Keratinocyte (primary cell): ENCODE results near the gene SDF2L1. TPM values are rescaled to one million over a fixed set of nuclear protein-coding genes. Genes with fewer than 3 reads are reported as not detected.

Experiments
- DNase-seq: peaks from one replicate; pipeline ENCODE4 v3.0.0-alpha.2; 2011; ENCODE audit warnings: low read depth, missing footprints, low spot score
- FAIRE-seq: peaks from 2 replicates; lab custom pipeline; 2011; peaks lifted over from hg19 to GRCh38; lab: Jason Lieb, UNC
- H2AFZ ChIP-seq: 2 replicates; pipeline ENCODE4 v1.6.0; 2012; ENCODE audit warnings: low read length, control low read depth, inconsistent platforms; ENCODE audit not compliant: control insufficient read depth
- H3K27ac ChIP-seq: 2 replicates; pipeline ENCODE4 v1.5.1; 2011; ENCODE audit warnings: low read length; ENCODE audit not compliant: control insufficient read depth, insufficient read depth
- H3K27me3 ChIP-seq: 3 replicates; pipeline ENCODE4 v1.6.0; 2011; ENCODE audit warnings: low read length; ENCODE audit not compliant: control insufficient read depth, insufficient read depth; ENCODE audit errors: extremely low read depth
- H3K36me3 ChIP-seq, 2 experiments: 2 replicates in 1 of 2; 3 replicates in 1 of 2; pipeline ENCODE4 v1.5.1; 2011; ENCODE audit warnings: low read length in 2 of 2, mild to moderate bottlenecking in 1 of 2; ENCODE audit not compliant: control insufficient read depth in 2 of 2, insufficient read depth in 2 of 2; ENCODE audit errors: extremely low read depth in 1 of 2
- H3K4me1 ChIP-seq: 3 replicates; pipeline ENCODE4 v1.5.1; 2011; ENCODE audit warnings: low read length; ENCODE audit not compliant: control insufficient read depth, insufficient read depth; ENCODE audit errors: extremely low read depth
- H3K4me2 ChIP-seq: 3 replicates; pipeline ENCODE4 v1.6.0; 2011; ENCODE audit warnings: low read depth, low read length; ENCODE audit not compliant: control insufficient read depth, insufficient read depth; ENCODE audit errors: extremely low read depth
- H3K4me3 ChIP-seq, 3 experiments: fragments of 200-600 bp in 1 of 3; sonication (generic) in 1 of 3; 2 replicates in 2 of 3; 3 replicates in 1 of 3; pipeline ENCODE4 v1.5.1; 2011 to 2016; ENCODE audit warnings: low read length in 3 of 3, mild to moderate bottlenecking in 3 of 3, control low read depth in 2 of 3, inconsistent platforms in 1 of 3, low read depth in 1 of 3, mixed read lengths in 1 of 3, mixed run types in 1 of 3, moderate library complexity in 1 of 3; ENCODE audit not compliant: control insufficient read depth in 2 of 3, insufficient read depth in 2 of 3; ENCODE audit errors: extremely low read depth in 1 of 3
- H3K79me2 ChIP-seq: 2 replicates; pipeline ENCODE4 v1.6.0; 2012; ENCODE audit warnings: low read length; ENCODE audit not compliant: control insufficient read depth, insufficient read depth
- H3K9ac ChIP-seq: 3 replicates; pipeline ENCODE4 v1.6.0; 2011; ENCODE audit warnings: low read length; ENCODE audit not compliant: control insufficient read depth, insufficient read depth; ENCODE audit errors: extremely low read depth
- H3K9me1 ChIP-seq: 3 replicates; pipeline ENCODE4 v1.6.0; 2011; ENCODE audit warnings: low read length; ENCODE audit not compliant: control insufficient read depth, insufficient read depth; ENCODE audit errors: extremely low read depth
- H3K9me3 ChIP-seq: 2 replicates; pipeline ENCODE4 v1.5.1; 2012; ENCODE audit warnings: low read depth, low read length; ENCODE audit not compliant: control insufficient read depth
- H4K20me1 ChIP-seq: 3 replicates; pipeline ENCODE4 v1.6.0; 2011; ENCODE audit warnings: low read length; ENCODE audit not compliant: control insufficient read depth, insufficient read depth; ENCODE audit errors: extremely low read depth
- CTCF ChIP-seq, 3 experiments: IDR thresholded peaks in 1 of 3; conservative IDR thresholded peaks in 1 of 3; optimal IDR thresholded peaks in 1 of 3; 2 replicates in 2 of 3; 3 replicates in 1 of 3; pipeline versions ENCODE3 to v1.5.1; 2011; ENCODE audit warnings: low read length in 3 of 3, mild to moderate bottlenecking in 3 of 3, moderate library complexity in 2 of 3, control low read depth in 1 of 3, inconsistent platforms in 1 of 3; ENCODE audit not compliant: insufficient read depth in 2 of 3; ENCODE audit errors: extremely low read depth in 1 of 3
- EZH2 ChIP-seq: IDR thresholded peaks from one replicate; pipeline ENCODE4 v1.6.1; 2012; ENCODE audit warnings: inconsistent platforms, mild to moderate bottlenecking, low read length, moderate library complexity
- dilution Hi-C: fragments of 300-500 bp; cut with MboI; formaldehyde crosslinking; loops from one replicate; pipeline ENCODE4 v1.7.0; 2020; ENCODE audit warnings: low sequenced_read_pairs; ENCODE audit not compliant: extremely low pct_ligation_motif_present
- polyA plus RNA-seq, 5 experiments: library from polyadenylated mRNA; depleted of rRNA in 3 of 5; stranded (reverse) in 3 of 5; stranded (forward) in 1 of 5; unstranded in 1 of 5; fragments of >200 nt; gene quantifications; 1 replicate in 1 of 5; 2 replicates in 3 of 5; 3 replicates in 1 of 5; pipeline versions ENCODE4 v1.2.1 to v1.2.3, GENCODE V29; 2011 to 2012; ENCODE audit warnings: missing spikeins in 2 of 5, low read depth in 1 of 5, low replicate concordance in 1 of 5

The SDF2L1 gene
- polyA plus RNA-seq, 1 donor (not counting 4 experiments of a cell fraction or from before 2014, with no cell fraction given) = 25.6 TPM

- Histone ChIP-seq H3K36me3 (no peaks in the 10 kb centered on the region), H3K27me3 (peaks cover 9% of the 10 kb centered on the region), H3K27ac (no peak overlapping the region), H2AFZ (no peak overlapping the region), H3K79me2 (peaks cover 4% of the 10 kb centered on the region), H3K4me3 (no peak overlapping the region), H3K9ac (no peak overlapping the region), H4K20me1 (no peaks in the 10 kb centered on the region), H3K9me1 (no peaks in the 10 kb centered on the region), H3K4me1 (no peaks in the 10 kb centered on the region), H3K4me2 (no peak overlapping the region), H3K9me3 (no peaks in the 10 kb centered on the region)
- DNase-seq (no peak), FAIRE-seq (no peak)
- dilution Hi-C loops = no loop called here
- TF ChIP-seq CTCF (optimal IDR thresholded peaks at IDR 0.05 in 1 of 3, IDR thresholded peaks at IDR 0.05 in 1 of 3, conservative IDR thresholded peaks at IDR 0.05 in 1 of 3; ENCODE audit: extremely low read depth in 1 of 3, insufficient read depth in 2 of 3, low read length in 3 of 3) (no peak), EZH2 (no peak)
These were observed 19.9 kb downstream of the SDF2L1 start for GRCh38 chr22:21661991-21662390.

GRCh38 chr22:21663738-21664137, 21.6 kb downstream of the SDF2L1 start:
- no peaks in the 10 kb centered on the region for H3K36me3 ChIP-seq

More at GRCh38 chr22:21663738-21664137, 21.6 kb downstream of the SDF2L1 start:
- no peaks in the 10 kb centered on the region for H3K9me3 ChIP-seq
- no peak overlapping the region for H3K9ac ChIP-seq
- no peak overlapping the region for H3K4me2 ChIP-seq
- H3K79me2 ChIP-seq = peaks cover 14% of the 10 kb centered on the region
- peaks cover 9% of the 10 kb centered on the region for H3K27me3 ChIP-seq
- no peak for DNase-seq
- H3K4me3 ChIP-seq = no peak overlapping the region
- H3K27ac ChIP-seq = no peak overlapping the region
- FAIRE-seq = no peak
- H4K20me1 ChIP-seq = no peaks in the 10 kb centered on the region
- dilution Hi-C loops = no loop called here
- H2AFZ ChIP-seq = no peak overlapping the region
- no peaks in the 10 kb centered on the region for H3K4me1 ChIP-seq
- H3K9me1 ChIP-seq = no peaks in the 10 kb centered on the region
- TF ChIP-seq EZH2 (no peak), CTCF (optimal IDR thresholded peaks at IDR 0.05 in 1 of 3, IDR thresholded peaks at IDR 0.05 in 1 of 3, conservative IDR thresholded peaks at IDR 0.05 in 1 of 3; ENCODE audit: extremely low read depth in 1 of 3, insufficient read depth in 2 of 3, low read length in 3 of 3) (no peak)
